ENCODE measurements around the gene RAP1GAP.

Gene RAP1GAP

DNA sequence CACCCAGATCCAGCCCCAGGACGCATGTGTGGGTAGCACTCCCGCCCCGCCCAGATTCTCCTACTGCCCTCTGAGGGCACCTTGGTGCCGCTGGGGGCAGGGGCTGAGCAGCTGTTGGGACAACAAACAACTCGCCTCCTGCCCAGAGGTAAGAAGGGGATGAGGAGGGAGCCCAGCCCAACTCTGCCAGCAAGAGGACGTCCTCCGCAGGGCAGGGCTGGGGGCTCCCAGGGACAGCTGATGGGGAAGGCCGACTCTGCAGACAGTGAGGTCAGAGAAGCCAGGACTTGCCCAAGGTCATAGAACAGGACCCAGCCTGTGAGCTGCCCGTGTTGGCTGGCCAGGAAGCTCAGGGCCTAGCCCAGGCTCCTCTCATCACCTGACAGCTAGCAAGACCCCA is 18.8 kb downstream of the RAP1GAP start:
- no peak for DNase-seq
- H3K4me1 Mint-ChIP-seq: peaks cover 11% of the 10 kb centered on the region
- peak overlapping the region; percentile 83 for H3K4me3 Mint-ChIP-seq
- TF ChIP-seq, protein P1, sequence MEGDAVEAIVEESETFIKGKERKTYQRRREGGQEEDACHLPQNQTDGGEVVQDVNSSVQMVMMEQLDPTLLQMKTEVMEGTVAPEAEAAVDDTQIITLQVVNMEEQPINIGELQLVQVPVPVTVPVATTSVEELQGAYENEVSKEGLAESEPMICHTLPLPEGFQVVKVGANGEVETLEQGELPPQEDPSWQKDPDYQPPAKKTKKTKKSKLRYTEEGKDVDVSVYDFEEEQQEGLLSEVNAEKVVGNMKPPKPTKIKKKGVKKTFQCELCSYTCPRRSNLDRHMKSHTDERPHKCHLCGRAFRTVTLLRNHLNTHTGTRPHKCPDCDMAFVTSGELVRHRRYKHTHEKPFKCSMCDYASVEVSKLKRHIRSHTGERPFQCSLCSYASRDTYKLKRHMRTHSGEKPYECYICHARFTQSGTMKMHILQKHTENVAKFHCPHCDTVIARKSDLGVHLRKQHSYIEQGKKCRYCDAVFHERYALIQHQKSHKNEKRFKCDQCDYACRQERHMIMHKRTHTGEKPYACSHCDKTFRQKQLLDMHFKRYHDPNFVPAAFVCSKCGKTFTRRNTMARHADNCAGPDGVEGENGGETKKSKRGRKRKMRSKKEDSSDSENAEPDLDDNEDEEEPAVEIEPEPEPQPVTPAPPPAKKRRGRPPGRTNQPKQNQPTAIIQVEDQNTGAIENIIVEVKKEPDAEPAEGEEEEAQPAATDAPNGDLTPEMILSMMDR (IDR thresholded peaks at IDR 0.05): no peak
- H3K27me3 Mint-ChIP-seq (ENCODE audit: low read depth, poor library complexity): peaks cover 73% of the 10 kb centered on the region
- H3K27ac Mint-ChIP-seq: no peak overlapping the region
- no peaks in the 10 kb centered on the region for H3K36me3 Mint-ChIP-seq (ENCODE audit: low read depth)
- H3K9me3 Mint-ChIP-seq: no peaks in the 10 kb centered on the region

- Mint-ChIP-seq H3K4me1 (peaks cover 11% of the 10 kb centered on the region), H3K36me3 (ENCODE audit: low read depth) (no peaks in the 10 kb centered on the region), H3K27me3 (ENCODE audit: low read depth, poor library complexity) (peaks cover 66% of the 10 kb centered on the region), H3K4me3 (no peak overlapping the region), H3K27ac (no peak overlapping the region), H3K9me3 (no peaks in the 10 kb centered on the region)
- TF ChIP-seq, protein P1 (IDR thresholded peaks at IDR 0.05): no peak
- no peak for DNase-seq
Observed at GRCh38 chr1:21649315-21649714, 19.8 kb downstream of the RAP1GAP start.

DNA sequence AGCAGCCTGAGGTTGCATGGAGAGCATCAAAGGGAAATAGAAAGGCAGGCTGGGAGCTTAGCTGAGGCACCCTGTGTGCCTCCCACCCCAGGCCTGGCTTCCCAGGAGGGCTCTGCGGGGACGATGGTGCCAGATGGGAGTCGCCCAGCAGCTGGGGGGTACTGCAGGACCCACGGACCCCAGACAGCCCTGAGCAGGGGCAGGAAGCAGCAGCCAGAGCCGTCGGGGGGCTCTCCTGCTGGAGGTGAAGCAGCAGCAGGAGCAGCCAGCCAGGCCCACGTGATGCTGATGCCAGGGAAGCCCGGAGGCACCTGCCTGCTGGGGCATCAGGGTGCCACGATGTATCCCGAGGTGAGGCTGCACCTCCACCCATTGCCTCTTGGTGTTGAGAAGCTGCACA is 20.4 kb downstream of the RAP1GAP start:
- no peak for DNase-seq
- TF ChIP-seq, protein P1 (IDR thresholded peaks at IDR 0.05): no peak
- Mint-ChIP-seq H3K27me3 (ENCODE audit: low read depth, poor library complexity) (peaks cover 67% of the 10 kb centered on the region), H3K9me3 (no peaks in the 10 kb centered on the region), H3K27ac (no peak overlapping the region), H3K4me3 (no peak overlapping the region), H3K36me3 (ENCODE audit: low read depth) (no peaks in the 10 kb centered on the region), H3K4me1 (peaks cover 11% of the 10 kb centered on the region)

DNA sequence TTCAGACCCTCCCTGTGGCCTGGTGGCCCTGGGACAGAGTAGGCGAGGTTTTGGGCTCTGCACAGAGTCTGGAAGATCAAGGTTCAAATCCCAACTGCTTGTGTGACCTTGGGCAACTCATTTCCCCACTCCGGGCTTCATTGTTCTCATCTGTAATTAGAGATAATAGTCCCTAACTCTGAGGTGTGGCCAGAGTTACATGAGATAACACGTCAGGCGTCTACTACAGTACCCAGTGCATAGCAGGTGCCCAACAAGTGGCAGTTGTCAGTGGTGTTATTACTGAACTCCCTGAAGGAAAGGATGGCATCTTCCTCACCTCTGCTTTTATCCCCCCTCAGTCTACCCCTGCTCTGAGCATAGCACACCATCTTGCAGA is 20.8 kb downstream of the RAP1GAP start:
- H3K36me3 Mint-ChIP-seq (ENCODE audit: low read depth): no peaks in the 10 kb centered on the region
- H3K27ac Mint-ChIP-seq: no peak overlapping the region
- H3K4me1 Mint-ChIP-seq: peaks cover 11% of the 10 kb centered on the region
- TF ChIP-seq, protein P1 (IDR thresholded peaks at IDR 0.05): no peak
- no peaks in the 10 kb centered on the region for H3K9me3 Mint-ChIP-seq
- DNase-seq: no peak
- no peak overlapping the region for H3K4me3 Mint-ChIP-seq
- H3K27me3 Mint-ChIP-seq (ENCODE audit: low read depth, poor library complexity): peaks cover 63% of the 10 kb centered on the region

GRCh38 chr1:21647431-21648351 is 21.5 kb downstream of the RAP1GAP start:
- H3K36me3 Mint-ChIP-seq (ENCODE audit: low read depth): no peaks in the 10 kb centered on the region
- H3K4me1 Mint-ChIP-seq: peaks cover 11% of the 10 kb centered on the region
- TF ChIP-seq, protein P1 (IDR thresholded peaks at IDR 0.05): no peak
- no peak overlapping the region for H3K4me3 Mint-ChIP-seq
- peaks cover 56% of the 10 kb centered on the region for H3K27me3 Mint-ChIP-seq (ENCODE audit: low read depth, poor library complexity)
- DNase-seq: peak; percentile 94
- no peaks in the 10 kb centered on the region for H3K9me3 Mint-ChIP-seq
- H3K27ac Mint-ChIP-seq: no peak overlapping the region

GRCh38 chr1:21645550-21645949 is 23.6 kb downstream of the RAP1GAP start:
- TF ChIP-seq, protein P1 (IDR thresholded peaks at IDR 0.05): no peak
- DNase-seq: no peak
- no peak overlapping the region for H3K4me3 Mint-ChIP-seq
- no peak overlapping the region for H3K27ac Mint-ChIP-seq
- peaks cover 39% of the 10 kb centered on the region for H3K27me3 Mint-ChIP-seq (ENCODE audit: low read depth, poor library complexity)
- H3K4me1 Mint-ChIP-seq: peaks cover 6% of the 10 kb centered on the region
- H3K9me3 Mint-ChIP-seq: no peaks in the 10 kb centered on the region
- no peaks in the 10 kb centered on the region for H3K36me3 Mint-ChIP-seq (ENCODE audit: low read depth)

Measured in nephron progenitor cell (in vitro differentiated cells).